ENCODE measurements around the gene PSMC2. TPM values are rescaled to one million over a fixed set of nuclear protein-coding genes. Genes with fewer than 3 reads are reported as not detected.

PSMC2 gene
- total RNA-seq, 1 donor: 128 TPM

DNA sequence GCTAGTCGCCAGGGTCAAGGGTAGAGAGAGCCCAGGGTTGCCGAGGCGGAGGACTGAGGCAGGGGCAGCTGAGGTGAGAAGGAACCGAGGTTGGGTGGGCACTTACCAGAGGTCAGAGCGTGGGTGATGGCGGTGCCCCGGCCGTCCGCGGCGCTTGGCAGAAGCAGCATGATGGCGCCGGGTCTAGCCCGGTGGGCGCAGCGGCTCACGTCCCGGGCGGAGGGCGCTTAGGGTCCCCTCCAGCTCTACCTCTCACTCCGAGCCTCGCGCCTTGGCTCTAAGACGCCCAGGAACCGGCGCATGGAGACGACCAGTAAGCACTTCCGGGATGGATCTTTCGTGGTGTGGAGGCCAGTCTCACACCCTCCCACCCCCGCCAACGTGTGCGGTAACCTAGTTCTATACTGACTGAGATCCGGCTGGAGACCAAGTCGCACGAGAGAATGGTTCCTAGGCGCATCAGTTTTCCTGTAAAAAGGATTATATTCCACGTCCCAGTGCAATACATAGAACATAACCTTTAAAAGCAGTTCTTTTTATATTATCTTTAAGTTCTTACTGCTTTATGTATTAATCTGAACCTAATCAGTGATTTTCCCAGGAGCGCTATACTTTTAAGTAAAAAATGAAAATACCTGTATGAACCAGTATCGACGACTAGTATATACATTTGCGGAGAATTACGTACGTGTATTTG is 2.8 kb upstream of the PSMC2 start, which contains the start of gene DNAJC2:
TSS of gene DNAJC2 (minus strand) at position 315 of the 697 bp plus-strand sequence. CDS start at position 170, 145 bp downstream.
- Histone ChIP-seq H3K4me1 (ENCODE audit: insufficient read depth, low read length) (peaks cover 37% of the 10 kb centered on the region), H3K4me3 (ENCODE audit: low read length) (peak within 1 kb of the TSS; percentile 83), H3K9me3 (ENCODE audit: low read depth, low read length) (no peaks in the 10 kb centered on the region), H3K27me3 (ENCODE audit: insufficient read depth, low read length) (no peaks in the 10 kb centered on the region)

GRCh38 chr7:103346396-103346795 is 1.0 kb upstream of the PSMC2 start:
- Histone ChIP-seq H3K4me1 (ENCODE audit: insufficient read depth, low read length) (peaks cover 52% of the 10 kb centered on the region), H3K4me3 (ENCODE audit: low read length) (no peak overlapping the region), H3K27me3 (ENCODE audit: insufficient read depth, low read length) (no peaks in the 10 kb centered on the region)

DNA sequence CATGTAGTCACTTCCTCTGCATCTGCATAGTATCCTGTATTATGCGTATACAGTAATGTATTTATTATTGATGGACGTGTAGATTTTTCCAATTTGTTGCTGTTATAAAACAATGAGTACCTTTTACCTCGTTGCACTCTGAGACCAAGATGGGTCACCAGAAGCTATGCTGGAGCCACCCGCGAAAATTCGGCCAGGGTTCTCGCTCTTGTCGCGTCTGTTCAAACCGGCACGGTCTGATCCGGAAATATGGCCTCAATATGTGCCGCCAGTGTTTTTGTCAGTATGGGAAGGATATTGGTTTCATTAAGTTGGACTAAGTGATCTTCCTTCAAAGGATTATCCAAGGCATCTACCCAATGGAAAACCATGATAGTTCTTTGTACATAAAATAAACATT is 1.0 kb downstream of the PSMC2 start:
- H3K27me3 ChIP-seq (ENCODE audit: insufficient read depth, low read length): no peaks in the 10 kb centered on the region
- no peaks in the 10 kb centered on the region for H3K9me3 ChIP-seq (ENCODE audit: low read depth, low read length)
- H3K4me1 ChIP-seq (ENCODE audit: insufficient read depth, low read length): peaks cover 47% of the 10 kb centered on the region
- peak overlapping the region; percentile 85 for H3K4me3 ChIP-seq (ENCODE audit: low read length)

More at GRCh38 chr7:103346396-103346795, 1.0 kb upstream of the PSMC2 start:
- no peaks in the 10 kb centered on the region for H3K9me3 ChIP-seq (ENCODE audit: low read depth, low read length)

- Histone ChIP-seq H3K27me3 (ENCODE audit: insufficient read depth, low read length) (no peaks in the 10 kb centered on the region), H3K9me3 (ENCODE audit: low read depth, low read length) (no peaks in the 10 kb centered on the region), H3K4me3 (ENCODE audit: low read length) (no peak overlapping the region), H3K4me1 (ENCODE audit: insufficient read depth, low read length) (peaks cover 42% of the 10 kb centered on the region)
Measured at GRCh38 chr7:103348959-103349358, 1.5 kb downstream of the PSMC2 start.

GRCh38 chr7:103349805-103350204 is 2.4 kb downstream of the PSMC2 start:
- no peak overlapping the region for H3K4me3 ChIP-seq (ENCODE audit: low read length)
- H3K4me1 ChIP-seq (ENCODE audit: insufficient read depth, low read length): peaks cover 41% of the 10 kb centered on the region
- H3K27me3 ChIP-seq (ENCODE audit: insufficient read depth, low read length): no peaks in the 10 kb centered on the region
- H3K9me3 ChIP-seq (ENCODE audit: low read depth, low read length): no peaks in the 10 kb centered on the region

GRCh38 chr7:103369432-103369831 is 22.0 kb downstream of the PSMC2 start:
- Histone ChIP-seq H3K27me3 (ENCODE audit: insufficient read depth, low read length) (no peaks in the 10 kb centered on the region), H3K9me3 (ENCODE audit: low read depth, low read length) (no peaks in the 10 kb centered on the region), H3K4me1 (ENCODE audit: insufficient read depth, low read length) (no peaks in the 10 kb centered on the region), H3K4me3 (ENCODE audit: low read length) (no peak overlapping the region)

- no peaks in the 10 kb centered on the region for H3K4me1 ChIP-seq (ENCODE audit: insufficient read depth, low read length)
- no peak overlapping the region for H3K4me3 ChIP-seq (ENCODE audit: low read length)
- H3K27me3 ChIP-seq (ENCODE audit: insufficient read depth, low read length): peaks cover 12% of the 10 kb centered on the region
- H3K9me3 ChIP-seq (ENCODE audit: low read depth, low read length): no peaks in the 10 kb centered on the region
Measured at GRCh38 chr7:103373866-103374643, 26.6 kb downstream of the PSMC2 start.

- Histone ChIP-seq H3K9me3 (ENCODE audit: low read depth, low read length) (no peaks in the 10 kb centered on the region), H3K4me3 (ENCODE audit: low read length) (no peak overlapping the region), H3K27me3 (ENCODE audit: insufficient read depth, low read length) (peaks cover 19% of the 10 kb centered on the region), H3K4me1 (ENCODE audit: insufficient read depth, low read length) (no peaks in the 10 kb centered on the region)
Measured at GRCh38 chr7:103379270-103379975, 32.0 kb downstream of the PSMC2 start.

- H3K9me3 ChIP-seq (ENCODE audit: low read depth, low read length): no peaks in the 10 kb centered on the region
- H3K4me1 ChIP-seq (ENCODE audit: insufficient read depth, low read length): no peaks in the 10 kb centered on the region
- H3K27me3 ChIP-seq (ENCODE audit: insufficient read depth, low read length): peaks cover 19% of the 10 kb centered on the region
- H3K4me3 ChIP-seq (ENCODE audit: low read length): no peak overlapping the region
Measured at GRCh38 chr7:103380395-103381191, 33.1 kb downstream of the PSMC2 start.

- Histone ChIP-seq H3K4me3 (ENCODE audit: low read length) (no peak overlapping the region), H3K27me3 (ENCODE audit: insufficient read depth, low read length) (peaks cover 19% of the 10 kb centered on the region), H3K4me1 (ENCODE audit: insufficient read depth, low read length) (no peaks in the 10 kb centered on the region), H3K9me3 (ENCODE audit: low read depth, low read length) (no peaks in the 10 kb centered on the region)
Measured at GRCh38 chr7:103381280-103382031, 34.0 kb downstream of the PSMC2 start.

DNA sequence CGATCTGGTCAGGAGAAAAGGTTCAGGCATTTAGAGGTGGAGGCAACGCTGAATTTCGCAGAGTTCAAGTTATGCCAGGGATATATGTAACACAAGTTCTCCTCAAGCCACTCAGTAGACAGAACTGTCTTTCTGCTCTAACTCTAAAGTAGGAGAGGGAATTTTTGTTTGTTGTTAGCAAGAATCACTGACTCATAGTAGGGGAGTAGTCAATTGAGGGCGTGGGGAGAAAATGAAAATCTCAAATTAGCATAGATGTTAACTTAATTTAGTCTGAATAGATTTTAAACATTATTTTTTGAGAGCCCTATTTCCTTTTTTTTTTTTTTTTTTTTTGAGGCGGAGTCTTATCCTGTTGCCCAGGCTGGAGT is 34.6 kb downstream of the PSMC2 start:
- H3K9me3 ChIP-seq (ENCODE audit: low read depth, low read length): no peaks in the 10 kb centered on the region
- H3K4me3 ChIP-seq (ENCODE audit: low read length): no peak overlapping the region
- H3K4me1 ChIP-seq (ENCODE audit: insufficient read depth, low read length): no peaks in the 10 kb centered on the region
- H3K27me3 ChIP-seq (ENCODE audit: insufficient read depth, low read length): peaks cover 18% of the 10 kb centered on the region

- Histone ChIP-seq H3K9me3 (ENCODE audit: low read depth, low read length) (no peaks in the 10 kb centered on the region), H3K27me3 (ENCODE audit: insufficient read depth, low read length) (no peaks in the 10 kb centered on the region), H3K4me1 (ENCODE audit: insufficient read depth, low read length) (no peaks in the 10 kb centered on the region), H3K4me3 (ENCODE audit: low read length) (no peak overlapping the region)
Measured at GRCh38 chr7:103387242-103387641, 39.8 kb downstream of the PSMC2 start.

- H3K9me3 ChIP-seq (ENCODE audit: low read depth, low read length): no peaks in the 10 kb centered on the region
- H3K27me3 ChIP-seq (ENCODE audit: insufficient read depth, low read length): no peaks in the 10 kb centered on the region
- no peak overlapping the region for H3K4me3 ChIP-seq (ENCODE audit: low read length)
- H3K4me1 ChIP-seq (ENCODE audit: insufficient read depth, low read length): no peaks in the 10 kb centered on the region
Measured at GRCh38 chr7:103388469-103389140, 41.2 kb downstream of the PSMC2 start.
